CD4-positive, alpha-beta T cell treated with Interferon alpha-2 for 1 hour (primary cell): Measurements from ENCODE around the gene KIF6.

Experiments used
- DNase-seq, 2 donors: peaks; one replicate each; pipeline ENCODE4 v3.0.0-alpha.2; 2020 to 2022

Gene KIF6

GRCh38 chr6:39441986-39442385 is 283.2 kb downstream of the KIF6 start:
- no peak for DNase-seq

- DNase-seq = no peak
Measured at GRCh38 chr6:39441301-39441700, 283.9 kb downstream of the KIF6 start.

GRCh38 chr6:39440039-39440426 is 285.2 kb downstream of the KIF6 start:
- no peak for DNase-seq

GRCh38 chr6:39439342-39440038 is 285.7 kb downstream of the KIF6 start:
- no peak for DNase-seq

GRCh38 chr6:39433630-39434029 is 291.6 kb downstream of the KIF6 start:
- DNase-seq = no peak

GRCh38 chr6:39432330-39433025 is 292.7 kb downstream of the KIF6 start:
- no peak for DNase-seq

- DNase-seq = no peak
Measured at GRCh38 chr6:39430871-39431523, 294.2 kb downstream of the KIF6 start.

- no peak for DNase-seq
Measured at GRCh38 chr6:39430446-39430845, 294.8 kb downstream of the KIF6 start.

GRCh38 chr6:39428816-39429215 is 296.4 kb downstream of the KIF6 start:
- DNase-seq = no peak

- no peak for DNase-seq
Measured at GRCh38 chr6:39428152-39428551, 297.1 kb downstream of the KIF6 start.

GRCh38 chr6:39426073-39426456 is 299.1 kb downstream of the KIF6 start:
- DNase-seq = no peak

- DNase-seq = no peak
Measured at GRCh38 chr6:39425346-39426072, 299.7 kb downstream of the KIF6 start.

GRCh38 chr6:39424831-39425230 is 300.4 kb downstream of the KIF6 start:
- DNase-seq = no peak

GRCh38 chr6:39422238-39422637 is 303.0 kb downstream of the KIF6 start:
- no peak for DNase-seq

- no peak for DNase-seq
Measured at GRCh38 chr6:39421383-39422225, 303.6 kb downstream of the KIF6 start.

- DNase-seq = no peak
Measured at GRCh38 chr6:39420300-39421265, 304.6 kb downstream of the KIF6 start.

GRCh38 chr6:39419607-39420006 is 305.6 kb downstream of the KIF6 start:
- no peak for DNase-seq

GRCh38 chr6:39417440-39417839 is 307.8 kb downstream of the KIF6 start:
- DNase-seq = no peak

- no peak for DNase-seq
Measured at GRCh38 chr6:39416728-39417127, 308.5 kb downstream of the KIF6 start.

- no peak for DNase-seq
Measured at GRCh38 chr6:39416026-39416425, 309.2 kb downstream of the KIF6 start.

- no peak for DNase-seq
Measured at GRCh38 chr6:39415482-39415881, 309.7 kb downstream of the KIF6 start.
